ENCODE measurements around the gene ZER1.
"Not testable (repeated sequence)": the region's sequence is repeated elsewhere in the genome, so short reads cannot be mapped to it uniquely, and the experiment has no call there.

ZER1 gene

DNA sequence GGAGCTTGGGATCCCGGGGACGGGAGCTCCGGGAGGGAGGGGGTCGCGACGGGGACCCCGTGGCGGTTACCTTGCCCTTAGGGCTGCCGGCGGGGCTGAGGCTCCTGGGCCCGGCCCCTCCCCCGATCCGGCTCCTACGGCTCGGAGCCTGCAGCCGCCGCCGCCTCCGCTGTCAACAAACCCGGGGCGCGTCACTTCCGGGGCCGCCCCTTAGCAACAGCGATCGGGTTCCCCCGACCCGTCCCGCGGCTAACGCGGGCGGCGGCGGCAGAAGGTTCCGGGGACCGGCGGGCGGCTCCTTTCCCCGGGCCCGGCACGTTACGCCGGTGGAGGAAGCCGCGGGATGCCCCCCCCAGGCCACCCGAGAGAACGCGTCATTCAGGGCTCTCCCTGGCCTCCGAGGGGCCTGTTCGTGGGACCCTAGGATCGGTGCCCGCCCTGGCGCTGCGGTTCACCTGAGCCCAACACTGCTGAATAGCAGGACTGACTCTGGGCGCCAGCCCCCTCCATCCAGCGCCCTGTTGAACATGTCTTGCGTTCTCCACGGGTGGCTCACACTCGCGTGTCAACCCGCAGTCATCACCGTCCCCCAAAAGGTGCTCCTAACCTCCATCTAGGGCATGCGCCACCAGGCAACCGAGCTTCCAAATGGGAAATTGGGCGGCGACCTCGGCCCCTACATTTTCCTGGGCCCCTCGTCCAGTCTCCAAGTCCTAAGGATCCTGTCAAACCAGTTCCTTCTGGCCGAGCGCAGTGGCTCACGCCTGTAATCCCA, at the start of gene ZER1:
Gene ZER1, minus strand, starts transcription at position 183 of the 775 bp plus-strand sequence. CDS start 16,362 bp downstream, outside the sequence.
- DNase-seq (ENCODE audit: low spot score), result peak; percentile 98

- DNase-seq (ENCODE audit: low spot score), result no peak
Observed at GRCh38 chr9:128820665-128821583, 49.2 kb upstream of the ZER1 start.

- peak; percentile 58 for DNase-seq (ENCODE audit: low spot score)
Observed at GRCh38 chr9:128819716-128820664, 48.3 kb upstream of the ZER1 start.

DNA sequence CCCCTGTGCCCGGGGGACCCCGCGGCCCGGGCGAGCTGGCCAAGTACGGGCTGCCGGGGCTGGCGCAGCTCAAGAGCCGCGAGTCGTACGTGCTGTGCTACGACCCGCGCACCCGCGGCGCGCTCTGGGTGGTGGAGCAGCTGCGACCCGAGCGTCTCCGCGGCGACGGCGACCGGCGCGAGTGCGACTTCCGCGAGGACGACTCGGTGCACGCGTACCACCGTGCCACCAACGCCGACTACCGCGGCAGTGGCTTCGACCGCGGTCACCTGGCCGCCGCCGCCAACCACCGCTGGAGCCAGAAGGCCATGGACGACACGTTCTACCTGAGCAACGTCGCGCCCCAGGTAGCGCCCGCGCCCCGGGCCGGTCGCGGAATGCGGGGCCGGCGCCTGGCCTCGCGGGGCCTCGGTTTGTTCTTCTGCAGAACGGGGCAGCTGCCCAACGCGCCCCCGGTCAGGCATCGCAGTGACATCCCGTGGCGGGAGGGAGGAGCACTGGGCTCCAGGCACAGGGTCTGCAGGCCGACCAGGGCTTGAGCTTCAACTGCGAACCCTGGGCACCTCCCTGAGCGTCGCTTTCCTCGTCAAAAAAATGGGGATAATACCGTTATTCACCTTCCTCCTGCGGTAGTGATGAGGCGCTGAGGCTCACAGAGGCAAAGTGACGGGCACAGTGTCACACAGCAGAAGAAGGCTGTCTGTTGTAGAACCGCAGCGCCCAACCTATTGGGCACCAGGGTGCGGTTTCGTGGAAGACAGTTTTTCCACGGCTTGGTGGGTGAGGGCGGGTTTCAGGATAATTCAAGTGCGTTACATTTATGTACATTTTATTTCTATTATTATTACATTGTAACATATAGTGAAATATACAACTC, 47.4 kb upstream of the ZER1 start:
- peak; percentile 28 for DNase-seq (ENCODE audit: low spot score)

- peak; percentile 100 for DNase-seq (ENCODE audit: low spot score)
Observed at GRCh38 chr9:128818099-128818838, 46.5 kb upstream of the ZER1 start, which contains the start of gene ENDOG. Gene ENDOG (plus strand): TSS chr9:128818500. CDS start chr9:128818685, 185 bp downstream.

DNA sequence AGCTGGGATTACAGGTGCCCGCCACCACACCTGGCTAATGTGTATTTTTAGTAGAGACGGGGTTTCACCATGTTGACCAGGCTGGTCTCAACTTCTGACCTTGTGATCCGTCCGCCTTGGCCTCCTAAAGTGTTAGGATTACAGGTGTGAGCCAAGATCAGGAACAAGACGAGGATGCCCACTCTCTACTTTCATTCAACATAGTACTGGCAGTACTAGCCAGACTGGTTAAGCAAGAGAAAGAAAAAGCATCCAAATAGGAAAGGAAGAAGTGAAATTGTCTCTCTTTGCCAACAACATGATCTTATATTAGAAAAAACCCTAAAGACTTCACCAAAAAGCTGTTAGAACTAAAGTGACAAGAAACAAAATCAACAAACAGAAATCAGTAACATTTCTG, 39.1 kb upstream of the ZER1 start:
- no peak for DNase-seq (ENCODE audit: low spot score)

- DNase-seq (ENCODE audit: low spot score), result no peak
Observed at GRCh38 chr9:128809831-128810230, 38.1 kb upstream of the ZER1 start.

DNA sequence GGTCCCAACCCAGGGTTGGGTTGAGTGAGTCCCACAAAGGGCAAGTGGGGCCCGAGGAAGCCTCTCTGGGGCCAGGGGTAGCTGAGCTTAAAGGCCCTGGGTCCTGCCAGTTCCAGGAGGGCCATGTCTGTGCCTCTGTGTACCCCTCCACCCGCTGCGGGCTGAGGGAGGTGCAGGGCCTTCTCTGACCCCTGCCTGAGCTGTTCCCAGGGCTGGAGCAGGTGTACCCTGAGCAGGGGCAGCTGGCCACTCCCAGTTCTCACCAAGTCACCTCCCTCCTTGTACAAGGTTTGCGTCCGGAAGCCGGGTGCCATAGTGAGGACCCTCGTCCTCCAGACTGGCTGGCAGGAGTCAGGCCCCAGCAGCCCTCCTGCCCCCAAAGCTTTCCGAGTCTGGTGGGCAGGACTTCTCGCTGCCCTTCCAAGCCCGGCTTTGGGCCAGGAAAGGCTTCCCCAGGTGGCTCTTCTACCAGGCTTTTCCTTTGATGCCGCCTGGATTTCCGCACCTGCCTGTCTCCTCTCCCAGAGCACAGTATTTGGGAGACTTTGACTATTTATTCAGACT, 37.4 kb upstream of the ZER1 start:
- DNase-seq (ENCODE audit: low spot score), result no peak

DNA sequence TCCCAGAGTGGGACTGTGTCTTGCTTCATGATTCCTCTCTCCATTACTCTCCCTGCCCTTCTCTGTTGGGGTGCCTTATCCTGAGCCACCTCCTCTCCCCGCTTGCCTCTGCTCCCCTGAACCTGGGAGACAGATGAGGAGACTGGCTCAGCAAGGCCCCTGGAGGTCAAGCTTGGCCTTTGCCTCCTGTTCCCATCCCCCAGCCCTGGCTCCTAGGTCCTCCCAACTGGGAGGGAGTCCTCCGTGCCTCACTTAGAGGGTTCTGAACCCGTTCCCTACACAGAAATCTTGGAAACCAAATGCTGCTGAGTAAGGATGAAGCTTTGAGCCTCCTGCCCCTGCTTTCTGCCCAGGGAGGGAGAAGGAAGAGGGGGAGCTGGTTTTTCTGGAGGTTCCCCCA, 36.8 kb upstream of the ZER1 start:
- DNase-seq (ENCODE audit: low spot score), result no peak

DNA sequence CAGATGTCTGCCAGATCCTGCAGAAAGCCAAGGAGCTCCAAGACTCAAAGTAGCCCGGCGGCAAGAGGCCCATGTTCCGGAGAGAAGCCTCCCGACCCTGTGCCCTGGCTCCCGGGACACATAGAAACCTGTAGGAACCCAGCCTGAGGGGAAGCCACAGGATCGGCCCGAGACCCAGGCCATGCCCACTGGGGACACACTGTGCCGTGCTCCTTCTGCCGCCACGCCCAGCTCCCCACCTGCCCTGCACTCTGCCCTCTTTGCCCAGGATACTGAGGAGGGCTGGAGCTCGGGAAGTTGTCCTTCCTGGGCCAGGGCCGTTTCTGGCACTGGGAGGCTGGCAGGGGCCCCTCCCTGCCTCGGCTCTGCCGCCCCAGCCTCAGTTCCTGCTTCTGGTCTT, 36.1 kb upstream of the ZER1 start:
- no peak for DNase-seq (ENCODE audit: low spot score)

DNA sequence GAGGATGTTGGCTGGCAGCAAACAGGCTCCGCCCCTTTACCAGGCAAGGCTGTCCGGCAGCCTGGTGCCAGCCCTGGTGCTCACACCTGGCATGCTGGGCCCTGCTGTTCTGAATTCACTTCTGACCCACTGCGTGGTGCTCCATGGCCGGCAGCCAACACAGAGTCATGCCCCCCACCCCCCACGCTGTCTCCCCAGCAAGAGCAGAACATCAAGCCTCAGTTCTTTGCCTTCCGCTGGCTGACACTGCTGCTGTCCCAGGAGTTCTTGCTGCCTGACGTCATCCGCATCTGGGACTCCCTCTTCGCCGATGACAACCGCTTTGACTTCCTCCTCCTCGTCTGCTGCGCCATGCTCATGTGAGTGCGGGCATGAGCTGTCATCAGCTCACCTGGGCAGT, 33.9 kb upstream of the ZER1 start:
- no peak for DNase-seq (ENCODE audit: low spot score)

DNA sequence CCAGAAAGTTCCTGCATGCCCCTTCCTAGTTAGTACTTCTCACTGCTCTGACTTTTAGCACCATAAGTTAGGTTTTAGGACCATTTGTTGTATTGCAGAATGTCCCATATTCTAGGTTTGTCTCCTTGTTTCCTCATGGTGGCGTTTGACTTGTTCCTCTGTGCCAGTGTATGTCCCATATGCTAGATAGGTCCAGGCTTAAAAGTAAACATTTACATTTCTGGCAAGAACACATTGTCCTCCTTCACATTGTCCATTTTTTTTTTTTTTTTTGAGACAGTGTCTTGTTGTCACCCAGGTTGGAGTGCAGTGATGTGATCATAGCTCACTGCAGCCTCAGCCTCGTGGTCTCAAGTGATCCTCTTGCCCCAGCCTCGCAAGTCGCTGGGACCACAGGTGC, 30.8 kb upstream of the ZER1 start:
- DNase-seq (ENCODE audit: low spot score), result no peak

GRCh38 chr9:128800061-128800460, 28.3 kb upstream of the ZER1 start:
- DNase-seq (ENCODE audit: low spot score), result no peak

GRCh38 chr9:128798896-128799295, 27.2 kb upstream of the ZER1 start:
- no peak for DNase-seq (ENCODE audit: low spot score)

DNA sequence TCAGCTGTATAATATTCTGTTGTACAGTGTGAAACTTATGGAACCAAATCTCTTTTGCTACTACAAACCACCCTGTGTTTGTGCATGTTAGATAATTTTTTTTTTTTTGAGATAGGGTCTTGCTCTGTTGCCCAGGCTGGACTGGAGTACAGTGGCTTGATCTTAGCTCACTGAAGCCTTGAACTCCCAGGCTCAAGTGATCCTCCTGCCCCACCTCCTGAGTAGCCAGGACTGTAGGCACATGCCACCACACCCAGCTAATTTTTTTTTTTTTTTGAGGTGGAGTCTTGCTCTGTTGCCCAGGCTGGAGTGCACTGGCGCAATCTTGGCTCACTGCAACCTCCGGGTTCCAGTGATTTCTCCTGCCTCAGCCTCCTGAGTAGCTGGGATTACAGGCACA, 23.2 kb upstream of the ZER1 start:
- DNase-seq (ENCODE audit: low spot score), result not testable (repeated sequence)

- DNase-seq (ENCODE audit: low spot score), result no peak
Observed at GRCh38 chr9:128792978-128793686, 21.4 kb upstream of the ZER1 start.

DNA sequence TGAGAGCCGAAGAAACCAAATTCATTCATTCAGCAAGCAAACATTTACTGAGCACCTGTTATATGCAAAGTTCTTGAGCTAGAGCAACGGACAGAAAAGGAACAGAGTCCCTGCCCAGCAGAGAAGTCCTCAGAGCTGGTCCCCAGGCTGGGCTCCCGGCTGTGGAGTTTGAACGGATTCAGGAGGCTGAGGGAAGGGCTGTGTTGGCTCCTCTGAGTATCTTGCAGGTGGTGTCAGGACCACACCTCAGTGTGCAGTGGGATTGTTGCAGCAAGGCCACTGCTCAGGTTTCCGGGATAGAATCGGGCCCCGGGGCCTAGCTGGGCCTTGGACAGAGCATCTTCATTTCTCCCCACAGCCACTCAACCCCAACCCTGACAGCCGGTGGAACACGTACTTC, 20.4 kb upstream of the ZER1 start:
- no peak for DNase-seq (ENCODE audit: low spot score)

DNA sequence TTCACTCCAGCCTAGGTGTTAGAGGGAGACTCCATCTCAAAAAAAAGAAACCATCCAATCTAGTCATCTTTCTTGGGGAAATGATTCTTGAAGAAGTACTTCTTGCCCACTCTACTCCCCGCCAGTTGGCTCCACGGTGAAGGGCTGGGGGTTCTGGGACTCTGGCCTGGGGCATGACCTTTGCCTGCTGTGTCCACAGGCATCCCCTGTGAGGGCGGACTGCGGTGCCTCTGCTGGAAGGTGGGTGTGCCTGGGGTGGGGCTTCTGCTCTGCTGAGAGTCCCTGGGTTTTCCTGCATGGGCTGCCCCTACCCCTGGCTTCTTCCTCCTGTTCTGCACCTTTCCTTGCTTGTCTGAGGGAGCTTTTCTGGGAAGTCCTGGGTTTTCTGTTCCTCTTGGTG, 18.8 kb upstream of the ZER1 start:
- no peak for DNase-seq (ENCODE audit: low spot score)

- no peak for DNase-seq (ENCODE audit: low spot score)
Observed at GRCh38 chr9:128788445-128788844, 16.7 kb upstream of the ZER1 start.

All from AG08395 (cell line).